Esophagus squamous epithelium (tissue), 4 donors: ENCODE data around the gene SLC29A1.

Experiments used
- POLR2A ChIP-seq, 4 donors: fragments of 450-650 bp; IDR thresholded peaks; one replicate each; pipeline ENCODE4 v1.6.1; 2017; ENCODE audit warnings: antibody characterized with exemption in 4 of 4, mild to moderate bottlenecking in 4 of 4, moderate library complexity in 3 of 4
- TF ChIP-seq, protein P1 (sequence below), 6 experiments: fragments of 450-650 bp in 4 of 6; fragments of 200-600 bp in 2 of 6; sonication (generic) in 2 of 6; IDR thresholded peaks; one replicate each; pipeline ENCODE4 v1.5.1; 2016 to 2019; ENCODE audit warnings: antibody characterized with exemption in 6 of 6, mild to moderate bottlenecking in 4 of 6, moderate library complexity in 4 of 6

GRCh38 chr6:44255871-44256774 lies 32.7 kb downstream of the SLC29A1 start:
- TF ChIP-seq, protein P1, sequence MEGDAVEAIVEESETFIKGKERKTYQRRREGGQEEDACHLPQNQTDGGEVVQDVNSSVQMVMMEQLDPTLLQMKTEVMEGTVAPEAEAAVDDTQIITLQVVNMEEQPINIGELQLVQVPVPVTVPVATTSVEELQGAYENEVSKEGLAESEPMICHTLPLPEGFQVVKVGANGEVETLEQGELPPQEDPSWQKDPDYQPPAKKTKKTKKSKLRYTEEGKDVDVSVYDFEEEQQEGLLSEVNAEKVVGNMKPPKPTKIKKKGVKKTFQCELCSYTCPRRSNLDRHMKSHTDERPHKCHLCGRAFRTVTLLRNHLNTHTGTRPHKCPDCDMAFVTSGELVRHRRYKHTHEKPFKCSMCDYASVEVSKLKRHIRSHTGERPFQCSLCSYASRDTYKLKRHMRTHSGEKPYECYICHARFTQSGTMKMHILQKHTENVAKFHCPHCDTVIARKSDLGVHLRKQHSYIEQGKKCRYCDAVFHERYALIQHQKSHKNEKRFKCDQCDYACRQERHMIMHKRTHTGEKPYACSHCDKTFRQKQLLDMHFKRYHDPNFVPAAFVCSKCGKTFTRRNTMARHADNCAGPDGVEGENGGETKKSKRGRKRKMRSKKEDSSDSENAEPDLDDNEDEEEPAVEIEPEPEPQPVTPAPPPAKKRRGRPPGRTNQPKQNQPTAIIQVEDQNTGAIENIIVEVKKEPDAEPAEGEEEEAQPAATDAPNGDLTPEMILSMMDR (IDR thresholded peaks at IDR 0.05): no peak
- TF ChIP-seq POLR2A (IDR thresholded peaks at IDR 0.05): no peak
